Suprapubic skin (tissue), 4 donors: ENCODE data around the gene C1orf146. TPM values are rescaled to one million over a fixed set of nuclear protein-coding genes. Genes with fewer than 3 reads are reported as not detected.

ENCODE experiments used
- DNase-seq, 2 donors: peaks; one replicate each; pipeline ENCODE4 v3.0.0-alpha.2; 2019; ENCODE audit warnings: low spot score in 2 of 2
- H3K27ac ChIP-seq: fragments of 200-600 bp; sonication (generic); one replicate; pipeline ENCODE4 v1.5.1; 2019
- H3K27me3 ChIP-seq: fragments of 200-600 bp; sonication (generic); one replicate; pipeline ENCODE4 v1.5.1; 2019
- H3K36me3 ChIP-seq: fragments of 200-600 bp; sonication (generic); one replicate; pipeline ENCODE4 v1.5.1; 2019
- H3K4me1 ChIP-seq: fragments of 200-600 bp; sonication (generic); one replicate; pipeline ENCODE4 v1.5.1; 2019
- H3K4me3 ChIP-seq: fragments of 200-600 bp; sonication (generic); one replicate; pipeline ENCODE4 v1.5.1; 2019; ENCODE audit warnings: mild to moderate bottlenecking
- H3K9me3 ChIP-seq: fragments of 200-600 bp; sonication (generic); one replicate; pipeline ENCODE4 v1.5.1; 2019
- CTCF ChIP-seq, 2 donors: fragments of 200-600 bp in 1 of 2; fragments of 450-650 bp in 1 of 2; sonication (generic) in 1 of 2; IDR thresholded peaks; one replicate each; pipeline ENCODE4 v1.5.1; 2016 to 2019; ENCODE audit warnings: antibody characterized with exemption in 2 of 2, mild to moderate bottlenecking in 1 of 2, moderate library complexity in 1 of 2
- POLR2AphosphoS5 ChIP-seq, 3 donors: sonication (generic); formaldehyde crosslinking; IDR thresholded peaks; one replicate each; pipeline ENCODE4 v1.6.1; 2017; ENCODE audit warnings: antibody characterized with exemption in 3 of 3
- WGBS: methylation state at CpG from one replicate; pipeline ENCODE4 v1.1.5; 2018; 5-methylcytosine and 5-hydroxymethylcytosine counted together
- total RNA-seq, 4 donors: library from RNA; depleted of rRNA; stranded (reverse); fragments of >200 nt; gene quantifications; one replicate each; pipeline ENCODE4 v1.1.0, GENCODE V29; 2016

C1orf146 gene
- total RNA-seq, 4 donors from 2014 or later: not detected

GRCh38 chr1:92291372-92291999 lies 73.8 kb downstream of the C1orf146 start:
- Histone ChIP-seq H3K9me3 (no peaks in the 10 kb centered on the region), H3K4me1 (no peaks in the 10 kb centered on the region), H3K36me3 (peaks cover 11% of the 10 kb centered on the region), H3K4me3 (no peak overlapping the region), H3K27me3 (no peaks in the 10 kb centered on the region), H3K27ac (no peak overlapping the region)
- DNase-seq: no peak
- 10% methylated on average over 3 of the region's 3 CpGs for WGBS
- TF ChIP-seq POLR2AphosphoS5 (IDR thresholded peaks at IDR 0.05): no peak
- peak in 1 of 2 donors; percentile 49 for TF ChIP-seq CTCF (IDR thresholded peaks at IDR 0.05)

Other genes with a start within 250 kb of the C1orf146 start
- gene EPHX4, start 187.9 kb upstream of the C1orf146 start, total RNA-seq: 1 to 10 TPM in 1 of 4 donors, under 1 TPM in 2, not detected in 1; 0.55 to 2.6 (median 0.68) TPM
- not detected for gene SETSIP, start 142.5 kb upstream of the C1orf146 start, total RNA-seq
- gene BTBD8, start 137.6 kb upstream of the C1orf146 start, total RNA-seq: 1 to 10 TPM; 1.5 to 7.2 (median 3.1) TPM
- 10 to 100 TPM in 3 of 4 donors, 1 to 10 TPM in 1; 8.9 to 31.9 (median 11.0) TPM for gene GLMN, start 81.1 kb downstream of the C1orf146 start, total RNA-seq
- gene RPAP2, start 81.1 kb downstream of the C1orf146 start, total RNA-seq: 10 to 100 TPM in 1 of 4 donors, 1 to 10 TPM in 3; 6.8 to 10.5 (median 9.0) TPM